Measurements from ENCODE around the gene TTC21A. TPM values are rescaled to one million over a fixed set of nuclear protein-coding genes. Genes with fewer than 3 reads are reported as not detected.

TTC21A gene
- total RNA-seq, 1 experiment from 2014 or later: 1.2 TPM

- Histone ChIP-seq H3K9ac (ENCODE audit: low read length) (no peak overlapping the region), H3K27me3 (ENCODE audit: low read length) (no peaks in the 10 kb centered on the region), H2AFZ (ENCODE audit: low read length) (no peak overlapping the region), H3K9me2 (replicated peaks; ENCODE audit: low read length) (no peaks in the 10 kb centered on the region), H3K4me1 (ENCODE audit: insufficient read depth, low read length) (peaks cover 30% of the 10 kb centered on the region), H3K9me3 (ENCODE audit: low read length) (no peaks in the 10 kb centered on the region), H3F3A (ENCODE audit: low read length, unreplicated experiment) (no peaks in the 10 kb centered on the region), H3K36me3 (ENCODE audit: low read depth, low read length) (no peaks in the 10 kb centered on the region), H3K4me3 (ENCODE audit: low read length) (0 out of 2 replicates have a peak overlapping the region, but pooled peaks have one; percentile 27), H3K4me2 (ENCODE audit: low read length) (peak overlapping the region; percentile 73), H4K20me1 (ENCODE audit: low read length) (no peaks in the 10 kb centered on the region), H3K27ac (ENCODE audit: low read length) (peak overlapping the region; percentile 53), H3K79me2 (ENCODE audit: low read length) (no peaks in the 10 kb centered on the region)
- ATAC-seq (peak; percentile 39), DNase-seq (peak; percentile 60)
- POLR2A ChIA-PET (ENCODE audit: unreplicated experiment): no interaction called here
- CTCF ChIA-PET: interaction anchor here (0.7 to 3.3 kb wide), 3 partner anchors 24 to 167 kb away, joined by 3 to 24 read pairs (median 7); no protein-coding TSS in a partner anchor
- no TSS peak for BruUV-seq (replicated peaks)
- TF ChIP-seq, protein P1, sequence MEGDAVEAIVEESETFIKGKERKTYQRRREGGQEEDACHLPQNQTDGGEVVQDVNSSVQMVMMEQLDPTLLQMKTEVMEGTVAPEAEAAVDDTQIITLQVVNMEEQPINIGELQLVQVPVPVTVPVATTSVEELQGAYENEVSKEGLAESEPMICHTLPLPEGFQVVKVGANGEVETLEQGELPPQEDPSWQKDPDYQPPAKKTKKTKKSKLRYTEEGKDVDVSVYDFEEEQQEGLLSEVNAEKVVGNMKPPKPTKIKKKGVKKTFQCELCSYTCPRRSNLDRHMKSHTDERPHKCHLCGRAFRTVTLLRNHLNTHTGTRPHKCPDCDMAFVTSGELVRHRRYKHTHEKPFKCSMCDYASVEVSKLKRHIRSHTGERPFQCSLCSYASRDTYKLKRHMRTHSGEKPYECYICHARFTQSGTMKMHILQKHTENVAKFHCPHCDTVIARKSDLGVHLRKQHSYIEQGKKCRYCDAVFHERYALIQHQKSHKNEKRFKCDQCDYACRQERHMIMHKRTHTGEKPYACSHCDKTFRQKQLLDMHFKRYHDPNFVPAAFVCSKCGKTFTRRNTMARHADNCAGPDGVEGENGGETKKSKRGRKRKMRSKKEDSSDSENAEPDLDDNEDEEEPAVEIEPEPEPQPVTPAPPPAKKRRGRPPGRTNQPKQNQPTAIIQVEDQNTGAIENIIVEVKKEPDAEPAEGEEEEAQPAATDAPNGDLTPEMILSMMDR (conservative IDR thresholded peaks at IDR 0.05; ENCODE audit: low read depth, low read length): peak; percentile 73
- no peak for TF ChIP-seq EZH2phosphoT487 (IDR thresholded peaks at IDR 0.05; ENCODE audit: borderline replicate concordance, low read length)
- intact Hi-C loops (cut with micrococcal nuclease): loop anchor here (1.0 to 10.0 kb wide), 6 partner anchors 14 to 258 kb away; partner anchors contain the start of genes GORASP1, SLC25A38 and TTC21A
Observed at GRCh38 chr3:39126532-39127071, 19.1 kb downstream of the TTC21A start.

DNA sequence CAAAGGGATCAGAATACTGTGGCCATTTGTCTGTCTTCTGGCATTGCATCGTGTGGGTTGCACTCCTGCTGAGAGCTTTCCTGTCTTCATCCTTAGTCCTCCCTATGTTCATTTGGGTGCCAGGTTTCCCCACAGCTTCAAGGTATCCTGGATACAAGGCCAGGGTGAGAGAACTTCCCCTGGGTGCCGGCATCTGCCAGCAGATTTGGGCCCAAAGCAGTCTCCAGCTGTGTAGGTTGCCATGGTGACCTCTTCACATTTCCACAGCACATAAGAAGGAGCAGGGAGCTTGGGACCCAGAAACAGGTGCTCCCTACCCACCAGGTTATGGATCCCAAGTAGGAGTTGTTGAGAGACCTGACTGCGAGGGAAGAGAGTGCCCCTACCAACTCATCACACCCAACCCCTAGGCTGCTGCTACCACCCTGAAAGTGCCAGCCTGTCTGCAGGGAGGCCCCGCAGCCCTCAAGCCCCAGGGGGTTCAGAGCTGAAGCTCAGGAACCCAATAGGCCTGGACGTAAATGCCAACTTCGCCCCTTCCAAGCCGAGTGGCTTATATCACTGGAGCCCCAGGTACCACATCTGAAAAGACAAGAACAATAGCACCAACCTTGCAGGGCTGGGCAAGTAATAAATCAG lies 19.9 kb downstream of the TTC21A start:
- Histone ChIP-seq H3K4me2 (ENCODE audit: low read length) (no peak overlapping the region), H3K36me3 (ENCODE audit: low read depth, low read length) (no peaks in the 10 kb centered on the region), H4K20me1 (ENCODE audit: low read length) (no peaks in the 10 kb centered on the region), H3K9me2 (replicated peaks; ENCODE audit: low read length) (no peaks in the 10 kb centered on the region), H3K4me3 (ENCODE audit: low read length) (no peak overlapping the region), H2AFZ (ENCODE audit: low read length) (no peak overlapping the region), H3K9ac (ENCODE audit: low read length) (no peak overlapping the region), H3K27me3 (ENCODE audit: low read length) (no peaks in the 10 kb centered on the region), H3F3A (ENCODE audit: low read length, unreplicated experiment) (no peaks in the 10 kb centered on the region), H3K4me1 (ENCODE audit: insufficient read depth, low read length) (peaks cover 35% of the 10 kb centered on the region), H3K9me3 (ENCODE audit: low read length) (no peaks in the 10 kb centered on the region), H3K27ac (ENCODE audit: low read length) (no peak overlapping the region), H3K79me2 (ENCODE audit: low read length) (no peaks in the 10 kb centered on the region)
- CTCF ChIA-PET: interaction anchor here (3.3 kb wide), 1 partner anchor 161 kb away, joined by 24 read pairs; no protein-coding TSS in a partner anchor
- POLR2A ChIA-PET (ENCODE audit: unreplicated experiment): no interaction called here
- intact Hi-C loops (cut with micrococcal nuclease): loop anchor here (10.0 kb wide), 1 partner anchor 257 kb away; the partner anchor contains the start of gene SLC25A38
- DNase-seq (no peak), ATAC-seq (no peak)
- no TSS peak for BruUV-seq (replicated peaks)
- TF ChIP-seq EZH2 (IDR thresholded peaks at IDR 0.05; ENCODE audit: low read length, unreplicated experiment) (no peak), EZH2phosphoT487 (IDR thresholded peaks at IDR 0.05; ENCODE audit: borderline replicate concordance, low read length) (no peak)
- TF ChIP-seq, protein P1 (conservative IDR thresholded peaks at IDR 0.05; ENCODE audit: low read depth, low read length): no peak

- no peak for DNase-seq
- Histone ChIP-seq H3K9me3 (ENCODE audit: low read length) (no peaks in the 10 kb centered on the region), H3K4me3 (ENCODE audit: low read length) (no peak overlapping the region), H3K4me2 (ENCODE audit: low read length) (no peak overlapping the region), H3K9ac (ENCODE audit: low read length) (no peak overlapping the region), H2AFZ (ENCODE audit: low read length) (no peak overlapping the region), H3K79me2 (ENCODE audit: low read length) (no peaks in the 10 kb centered on the region), H3K9me2 (replicated peaks; ENCODE audit: low read length) (no peaks in the 10 kb centered on the region), H3K27me3 (ENCODE audit: low read length) (no peaks in the 10 kb centered on the region), H3K36me3 (ENCODE audit: low read depth, low read length) (no peaks in the 10 kb centered on the region), H3K27ac (ENCODE audit: low read length) (no peak overlapping the region), H3F3A (ENCODE audit: low read length, unreplicated experiment) (no peaks in the 10 kb centered on the region), H4K20me1 (ENCODE audit: low read length) (no peaks in the 10 kb centered on the region), H3K4me1 (ENCODE audit: insufficient read depth, low read length) (peaks cover 40% of the 10 kb centered on the region)
- no TSS peak for BruUV-seq (replicated peaks)
- TF ChIP-seq EZH2 (IDR thresholded peaks at IDR 0.05; ENCODE audit: low read length, unreplicated experiment) (no peak), EZH2phosphoT487 (IDR thresholded peaks at IDR 0.05; ENCODE audit: borderline replicate concordance, low read length) (no peak)
- TF ChIP-seq, protein P1 (conservative IDR thresholded peaks at IDR 0.05; ENCODE audit: low read depth, low read length): no peak
- ChIA-PET CTCF (no interaction called here), POLR2A (ENCODE audit: unreplicated experiment) (no interaction called here)
- ATAC-seq: no peak
- intact Hi-C loops (cut with micrococcal nuclease): loop anchor here (10.0 kb wide), 1 partner anchor 257 kb away; the partner anchor contains the start of gene SLC25A38
Observed at GRCh38 chr3:39127908-39128304, 20.4 kb downstream of the TTC21A start.
